HepG2 (cell line): Measurements from ENCODE around the gene NCKAP1. TPM values are rescaled to one million over a fixed set of nuclear protein-coding genes. Genes with fewer than 3 reads are reported as not detected.
A peak's percentile ranks its signal among the peaks of the same experiment; 100 is the strongest.

ENCODE experiments used
- ATAC-seq: fragments of 200-7000 bp; cut with Tn5 transposase; 3 replicates; pipeline ENCODE4 v1.9.1; 2020; ENCODE audit warnings: mild to moderate bottlenecking, moderate library complexity
- BruUV-seq: library from RNA; stranded (reverse); fragments of 400-500 nt; replicated peaks from 2 replicates; lab custom pipeline; 2021; lab: Mats Ljungman, UMichigan
- CTCF ChIA-PET: fragments of 300-600 bp; formaldehyde crosslinking; extraction: SDS; loops from one replicate; lab custom pipeline; 2021; ENCODE audit warnings: low total read pairs, inconsistent platforms, low intra/inter-chr PET ratio; lab: Yijun Ruan, JAX
- POLR2A ChIA-PET: fragments of 350-600 bp; sonication (Branson Sonifier 250); formaldehyde crosslinking; loops from one replicate; lab custom pipeline; 2020; ENCODE audit warnings: antibody characterized with exemption, inconsistent platforms; lab: Yijun Ruan, JAX
- DNase-seq: peaks from one replicate; pipeline ENCODE4 v3.0.0-alpha.2; 2015; ENCODE audit warnings: low spot score
- FAIRE-seq: peaks from 3 replicates; lab custom pipeline; 2011; peaks lifted over from hg19 to GRCh38; lab: Jason Lieb, UNC
- H2AFZ ChIP-seq: one replicate; pipeline ENCODE4 v1.6.1; 2011; ENCODE audit warnings: low read length, inconsistent platforms
- H3K27ac ChIP-seq: fragments of 300-600 bp; 3 replicates; pipeline ENCODE4 v1.8.0; 2011; ENCODE audit warnings: mixed run types, mild to moderate bottlenecking, mixed read lengths, low read length, inconsistent platforms; ENCODE audit not compliant: insufficient read depth; ENCODE audit errors: extremely low read length
- H3K27me3 ChIP-seq, 2 experiments: fragments of 200-600 bp in 1 of 2; 2 replicates in 1 of 2; 3 replicates in 1 of 2; pipeline versions ENCODE4 v1.6.0 to v1.8.0; 2011; ENCODE audit warnings: low read length in 2 of 2, mild to moderate bottlenecking in 2 of 2, moderate library complexity in 2 of 2, inconsistent platforms in 1 of 2; ENCODE audit not compliant: insufficient read depth in 2 of 2, control insufficient read depth in 1 of 2
- H3K36me3 ChIP-seq, 2 experiments: fragments of 200-600 bp in 1 of 2; replicated peaks in 1 of 2; 2 replicates in 1 of 2; 3 replicates in 1 of 2; pipeline versions ENCODE4 v1.5.1 to v1.8.0; 2011; ENCODE audit warnings: low read length in 2 of 2, inconsistent platforms in 1 of 2; ENCODE audit not compliant: insufficient read depth in 2 of 2, control insufficient read depth in 1 of 2
- H3K4me1 ChIP-seq: 2 replicates; pipeline ENCODE4 v1.5.1; 2012; ENCODE audit warnings: low read length, inconsistent platforms; ENCODE audit not compliant: insufficient read depth
- H3K4me2 ChIP-seq: 2 replicates; pipeline ENCODE4 v1.6.0; 2011; ENCODE audit warnings: low read depth, low read length, inconsistent platforms
- H3K4me3 ChIP-seq, 3 experiments: fragments of 200-600 bp in 1 of 3; sonication (generic), shearing (Covaris generic) in 1 of 3; replicated peaks in 1 of 3; 2 replicates each; pipeline ENCODE4 v1.5.1; 2011 to 2016; ENCODE audit warnings: low read length in 3 of 3, inconsistent platforms in 2 of 3, low read depth in 2 of 3, mild to moderate bottlenecking in 2 of 3, control low read depth in 1 of 3, mixed read lengths in 1 of 3; ENCODE audit not compliant: insufficient read depth in 1 of 3
- H3K79me2 ChIP-seq: one replicate; pipeline ENCODE4 v1.6.1; 2011; ENCODE audit warnings: low read length, inconsistent platforms; ENCODE audit not compliant: insufficient read depth
- H3K9ac ChIP-seq: 2 replicates; pipeline ENCODE4 v1.6.0; 2011; ENCODE audit warnings: mild to moderate bottlenecking, low read depth, low read length, inconsistent platforms; ENCODE audit not compliant: insufficient read depth
- H3K9me3 ChIP-seq: 2 replicates; pipeline ENCODE4 v1.5.1; 2012; ENCODE audit warnings: mild to moderate bottlenecking, low read length
- H4K20me1 ChIP-seq: 2 replicates; pipeline ENCODE4 v1.6.0; 2011; ENCODE audit warnings: inconsistent platforms, mild to moderate bottlenecking, low read length, moderate library complexity; ENCODE audit not compliant: insufficient read depth
- FOSL1 ChIP-seq: sonication (generic); formaldehyde crosslinking; IDR thresholded peaks from 2 replicates; pipeline ENCODE4 v1.9.0; 2021; ENCODE audit warnings: missing genetic modification reagents, borderline replicate concordance
- MAFG ChIP-seq: sonication (generic); formaldehyde crosslinking; IDR thresholded peaks from 2 replicates; pipeline ENCODE4 v1.5.1; 2020; ENCODE audit warnings: mild to moderate bottlenecking, missing genetic modification reagents
- SP4 ChIP-seq: sonication (generic); formaldehyde crosslinking; IDR thresholded peaks from 2 replicates; pipeline ENCODE4 v1.8.1; 2023; ENCODE audit warnings: mild to moderate bottlenecking, missing genetic modification reagents
- WGBS: methylation state at CpG from one replicate; pipeline ENCODE4 v1.1.6; 2017; ENCODE audit warnings: low lambda C conversion rate; 5-methylcytosine and 5-hydroxymethylcytosine counted together
- in situ Hi-C: cut with HindIII; loops from 2 replicates; pipeline ENCODE4 v1.10.0; 2017; ENCODE audit warnings: low pct_unique_long_range_greater_than_20kb; ENCODE audit not compliant: extremely low pct_ligation_motif_present
- intact Hi-C: fragments of 100-400 bp; cut with micrococcal nuclease; formaldehyde crosslinking; loops from one replicate; pipeline ENCODE4 v1.10.0; 2022; ENCODE audit not compliant: unreplicated experiment
- polyA plus RNA-seq, 8 experiments: library from polyadenylated mRNA; depleted of rRNA in 3 of 8; stranded (reverse) in 7 of 8; unstranded in 1 of 8; fragments of >200 nt; fragmentation: Illumina TruSeq in 4 of 8; extraction: Trizol in 4 of 8; gene quantifications; 2 replicates each; pipeline versions ENCODE4 v1.2.1 to v1.2.3, GENCODE V29; 2011 to 2016; ENCODE audit warnings: low read depth in 4 of 8, missing spikeins in 1 of 8, mixed read lengths in 1 of 8; ENCODE audit not compliant: insufficient read depth in 1 of 8
- total RNA-seq, 5 experiments: library from RNA; depleted of rRNA; stranded (reverse); fragments of >200 nt; fragmentation: Illumina TruSeq; extraction: Trizol; gene quantifications; 2 replicates each; pipeline ENCODE4 v1.2.3, GENCODE V29; 2016; ENCODE audit warnings: low read depth in 1 of 5
- TF ChIP-seq, protein P1 (sequence below): IDR thresholded peaks from 2 replicates; pipeline ENCODE4 v1.6.1; 2016; ENCODE audit warnings: missing biosample characterization, missing genetic modification reagents, low read depth
- TF ChIP-seq, protein P2 (sequence below): sonication (generic); formaldehyde crosslinking; IDR thresholded peaks from one replicate; pipeline ENCODE4 v1.5.1; 2020; ENCODE audit warnings: mild to moderate bottlenecking, missing genetic modification reagents; ENCODE audit errors: not compliant biosample characterization

The NCKAP1 gene
- total and polyA plus RNA-seq, 2 of the 13 experiments (the other 11 are each of a cell fraction or from before 2014, with no cell fraction given), result 72.1 to 96.3 TPM

DNA sequence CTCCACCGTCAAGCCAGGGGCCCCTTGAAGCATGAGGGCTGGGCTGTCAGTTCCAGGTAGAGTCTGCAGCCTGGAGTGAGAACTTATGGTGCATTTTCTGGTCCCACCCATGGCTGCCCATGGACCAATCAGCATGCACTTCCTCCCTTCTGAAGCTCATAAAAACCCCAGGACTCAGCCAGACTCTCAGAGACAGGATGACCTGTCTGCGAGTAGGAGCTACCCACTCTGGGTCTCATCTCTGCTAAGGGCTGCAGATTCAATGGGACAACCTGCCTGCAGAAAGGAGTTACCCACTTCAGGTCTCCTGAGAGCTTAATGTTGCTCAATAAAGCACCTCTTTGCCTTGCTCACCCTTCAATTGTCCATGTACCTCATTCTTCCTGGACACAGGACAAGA is 30.9 kb upstream of the NCKAP1 start:
- ATAC-seq, result no peak
- Histone ChIP-seq H3K27me3 (0 out of 5 replicates have a peak, but pooled peaks cover 0 to 12% of the 10 kb centered on the region in 2 experiments), H3K4me3 (no peak overlapping the region), H3K27ac (no peak overlapping the region), H3K4me1 (peaks cover 10% of the 10 kb centered on the region), H4K20me1 (no peaks in the 10 kb centered on the region), H3K36me3 (no peaks in the 10 kb centered on the region), H3K79me2 (no peaks in the 10 kb centered on the region), H2AFZ (no peak overlapping the region), H3K4me2 (no peak overlapping the region), H3K9ac (no peak overlapping the region), H3K9me3 (peaks cover 7% of the 10 kb centered on the region; the same call in 1 of the 2 replicates)
- ChIA-PET CTCF (no interaction called here), POLR2A (interaction anchor here (1.3 kb wide), 1 partner anchor 10 kb away, joined by 4 read pairs; the partner anchor contains the start of gene DUSP19)
- 61% methylated on average over 2 of the region's 2 CpGs for WGBS
- DNase-seq, result no peak
- no TSS peak for BruUV-seq
- in situ Hi-C loops (no loop called here), intact Hi-C loops (no loop called here)
- FAIRE-seq, result no peak
- no peak for TF ChIP-seq FOSL1
- TF ChIP-seq SP4, result 0 out of 2 replicates have a peak, but pooled peaks have one; percentile 26

DNA sequence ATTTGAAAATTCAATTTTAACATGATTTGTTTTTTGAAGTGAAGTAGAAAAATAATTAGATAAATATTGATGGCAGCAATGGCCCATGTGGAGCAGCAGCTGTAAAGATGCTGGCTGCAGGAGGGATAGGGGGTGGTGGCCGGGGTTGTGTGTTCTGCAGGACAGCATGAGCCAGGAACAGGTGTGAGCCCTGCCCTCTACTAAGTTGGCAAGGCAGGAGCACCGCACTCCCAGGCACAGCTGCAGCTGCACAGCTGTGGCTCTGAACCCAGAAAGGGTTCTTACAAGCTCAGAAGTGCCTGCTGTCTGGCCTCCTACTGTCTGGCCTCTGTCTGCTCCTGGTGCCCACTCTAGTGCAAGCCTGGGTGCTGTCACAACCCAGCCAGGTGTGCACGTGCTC is 30.3 kb upstream of the NCKAP1 start:
- H3K9me3 ChIP-seq, result peaks cover 7% of the 10 kb centered on the region; the same call in 1 of the 2 replicates
- FAIRE-seq, result no peak
- H3K79me2 ChIP-seq, result no peaks in the 10 kb centered on the region
- H3K4me3 ChIP-seq, result no peak overlapping the region
- H4K20me1 ChIP-seq, result no peaks in the 10 kb centered on the region
- BruUV-seq, result no TSS peak
- CTCF ChIA-PET, result no interaction called here
- no peak overlapping the region for H2AFZ ChIP-seq
- no peak overlapping the region for H3K9ac ChIP-seq
- intact Hi-C loops, result no loop called here
- 0 out of 5 replicates have a peak, but pooled peaks cover 0 to 9% of the 10 kb centered on the region in 2 experiments for H3K27me3 ChIP-seq
- ATAC-seq, result no peak
- no peak overlapping the region for H3K27ac ChIP-seq
- DNase-seq, result no peak
- no peak overlapping the region for H3K4me2 ChIP-seq
- peaks cover 10% of the 10 kb centered on the region for H3K4me1 ChIP-seq
- TF ChIP-seq, protein P1, sequence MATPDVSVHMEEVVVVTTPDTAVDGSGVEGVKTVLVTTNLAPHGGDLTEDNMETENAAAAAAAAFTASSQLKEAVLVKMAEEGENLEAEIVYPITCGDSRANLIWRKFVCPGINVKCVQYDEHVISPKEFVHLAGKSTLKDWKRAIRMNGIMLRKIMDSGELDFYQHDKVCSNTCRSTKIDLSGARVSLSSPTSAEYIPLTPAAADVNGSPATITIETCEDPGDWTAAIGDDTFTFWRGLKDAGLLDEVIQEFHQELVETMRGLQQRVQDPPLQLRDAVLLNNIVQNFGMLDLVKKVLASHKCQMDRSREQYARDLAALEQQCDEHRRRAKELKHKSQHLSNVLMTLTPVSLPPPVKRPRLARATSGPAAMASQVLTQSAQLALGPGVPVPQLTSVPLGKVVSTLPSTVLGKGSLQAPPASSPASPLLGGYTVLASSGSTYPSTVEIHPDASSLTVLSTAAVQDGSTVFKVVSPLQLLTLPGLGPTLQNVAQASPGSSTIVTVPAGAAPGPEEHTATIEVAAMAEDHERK (CRISPR knock-in tag), result no peak
- TF ChIP-seq MAFG (CRISPR knock-in tag), result no peak
- TF ChIP-seq, protein P2, sequence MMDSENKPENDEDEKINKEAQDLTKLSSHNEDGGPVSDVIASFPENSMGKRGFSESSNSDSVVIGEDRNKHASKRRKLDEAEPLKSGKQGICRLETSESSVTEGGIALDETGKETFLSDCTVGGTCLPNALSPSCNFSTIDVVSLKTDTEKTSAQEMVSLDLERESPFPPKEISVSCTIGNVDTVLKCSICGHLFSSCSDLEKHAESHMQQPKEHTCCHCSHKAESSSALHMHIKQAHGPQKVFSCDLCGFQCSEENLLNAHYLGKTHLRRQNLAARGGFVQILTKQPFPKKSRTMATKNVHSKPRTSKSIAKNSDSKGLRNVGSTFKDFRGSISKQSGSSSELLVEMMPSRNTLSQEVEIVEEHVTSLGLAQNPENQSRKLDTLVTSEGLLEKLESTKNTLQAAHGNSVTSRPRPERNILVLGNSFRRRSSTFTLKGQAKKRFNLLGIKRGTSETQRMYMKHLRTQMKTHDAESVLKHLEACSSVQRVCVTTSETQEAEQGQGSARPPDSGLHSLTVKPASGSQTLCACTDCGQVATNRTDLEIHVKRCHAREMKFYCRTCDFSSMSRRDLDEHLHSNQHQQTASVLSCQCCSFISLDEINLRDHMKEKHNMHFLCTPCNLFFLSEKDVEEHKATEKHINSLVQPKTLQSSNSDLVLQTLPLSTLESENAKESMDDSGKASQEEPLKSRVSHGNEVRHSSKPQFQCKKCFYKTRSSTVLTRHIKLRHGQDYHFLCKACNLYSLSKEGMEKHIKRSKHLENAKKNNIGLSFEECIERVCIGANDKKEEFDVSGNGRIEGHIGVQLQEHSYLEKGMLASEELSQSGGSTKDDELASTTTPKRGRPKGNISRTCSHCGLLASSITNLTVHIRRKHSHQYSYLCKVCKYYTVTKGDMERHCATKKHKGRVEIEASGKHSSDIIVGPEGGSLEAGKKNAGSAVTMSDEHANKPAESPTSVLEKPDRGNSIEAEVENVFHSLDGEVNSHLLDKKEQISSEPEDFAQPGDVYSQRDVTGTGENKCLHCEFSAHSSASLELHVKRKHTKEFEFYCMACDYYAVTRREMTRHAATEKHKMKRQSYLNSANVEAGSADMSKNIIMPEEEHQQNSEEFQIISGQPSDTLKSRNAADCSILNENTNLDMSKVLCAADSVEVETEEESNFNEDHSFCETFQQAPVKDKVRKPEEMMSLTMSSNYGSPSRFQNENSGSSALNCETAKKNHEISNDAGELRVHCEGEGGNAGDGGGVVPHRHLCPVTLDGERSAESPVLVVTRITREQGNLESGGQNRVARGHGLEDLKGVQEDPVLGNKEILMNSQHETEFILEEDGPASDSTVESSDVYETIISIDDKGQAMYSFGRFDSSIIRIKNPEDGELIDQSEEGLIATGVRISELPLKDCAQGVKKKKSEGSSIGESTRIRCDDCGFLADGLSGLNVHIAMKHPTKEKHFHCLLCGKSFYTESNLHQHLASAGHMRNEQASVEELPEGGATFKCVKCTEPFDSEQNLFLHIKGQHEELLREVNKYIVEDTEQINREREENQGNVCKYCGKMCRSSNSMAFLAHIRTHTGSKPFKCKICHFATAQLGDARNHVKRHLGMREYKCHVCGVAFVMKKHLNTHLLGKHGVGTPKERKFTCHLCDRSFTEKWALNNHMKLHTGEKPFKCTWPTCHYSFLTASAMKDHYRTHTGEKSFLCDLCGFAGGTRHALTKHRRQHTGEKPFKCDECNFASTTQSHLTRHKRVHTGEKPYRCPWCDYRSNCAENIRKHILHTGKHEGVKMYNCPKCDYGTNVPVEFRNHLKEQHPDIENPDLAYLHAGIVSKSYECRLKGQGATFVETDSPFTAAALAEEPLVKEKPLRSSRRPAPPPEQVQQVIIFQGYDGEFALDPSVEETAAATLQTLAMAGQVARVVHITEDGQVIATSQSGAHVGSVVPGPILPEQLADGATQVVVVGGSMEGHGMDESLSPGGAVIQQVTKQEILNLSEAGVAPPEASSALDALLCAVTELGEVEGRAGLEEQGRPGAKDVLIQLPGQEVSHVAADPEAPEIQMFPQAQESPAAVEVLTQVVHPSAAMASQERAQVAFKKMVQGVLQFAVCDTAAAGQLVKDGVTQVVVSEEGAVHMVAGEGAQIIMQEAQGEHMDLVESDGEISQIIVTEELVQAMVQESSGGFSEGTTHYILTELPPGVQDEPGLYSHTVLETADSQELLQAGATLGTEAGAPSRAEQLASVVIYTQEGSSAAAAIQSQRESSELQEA (CRISPR knock-in tag), result peak; percentile 44
- POLR2A ChIA-PET, result no interaction called here
- 22% methylated on average over 3 of the region's 3 CpGs for WGBS
- in situ Hi-C loops, result no loop called here
- no peaks in the 10 kb centered on the region for H3K36me3 ChIP-seq
